Measurements from ENCODE around the gene MICOS13.

Gene MICOS13

DNA sequence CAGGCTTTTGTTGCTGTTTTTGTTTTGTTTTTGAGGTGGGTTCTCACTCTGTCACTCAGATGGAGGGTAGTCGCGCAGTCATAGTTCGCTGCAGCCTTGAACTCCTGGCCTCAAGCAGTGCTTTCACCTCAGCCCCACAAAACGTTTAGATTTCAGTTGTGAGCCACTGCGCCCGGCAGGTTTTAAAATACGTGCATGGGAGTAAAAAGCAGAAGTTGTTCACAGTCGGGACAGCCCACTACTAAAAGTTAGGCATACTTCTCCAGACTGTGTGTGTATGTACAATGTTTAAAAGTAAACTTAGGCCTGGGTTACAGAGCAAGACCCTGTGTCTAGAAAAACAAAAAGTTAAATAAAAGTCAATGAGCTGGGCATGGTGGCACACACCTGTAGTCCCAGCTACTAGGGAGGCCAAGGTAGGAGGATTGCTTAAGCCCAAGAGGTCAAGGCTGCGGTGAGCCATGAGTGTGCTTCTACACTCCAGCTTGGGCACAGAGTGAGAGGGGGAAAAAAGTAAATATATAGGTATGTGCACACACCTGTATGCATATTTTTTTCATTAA lies 51.3 kb downstream of the MICOS13 start:
- Histone ChIP-seq H3K9ac (no peak overlapping the region), H3K79me2 (ENCODE audit: insufficient read depth, low read depth) (peaks cover 95% of the 10 kb centered on the region), H3K36me3 (ENCODE audit: insufficient read depth) (peaks cover 17% of the 10 kb centered on the region; the same call in 1 of the 2 replicates), H2AFZ (ENCODE audit: low read depth) (no peak overlapping the region), H4K20me1 (ENCODE audit: insufficient read depth) (peaks cover 88% of the 10 kb centered on the region), H3K4me3 (IDR thresholded peaks at IDR 0.05; ENCODE audit: insufficient read depth, low read depth, low read length) (no peak overlapping the region), H3K4me1 (ENCODE audit: low read depth, poor library complexity, severe bottlenecking) (peaks cover 65% of the 10 kb centered on the region), H3K4me2 (peak overlapping the region; percentile 27; the same call in 1 of the 2 replicates), H3K27ac (peak overlapping the region; percentile 19; the same call in 1 of the 2 replicates), H3K27me3 (ENCODE audit: insufficient read depth, low read depth) (no peaks in the 10 kb centered on the region)
- TF ChIP-seq, protein P1, sequence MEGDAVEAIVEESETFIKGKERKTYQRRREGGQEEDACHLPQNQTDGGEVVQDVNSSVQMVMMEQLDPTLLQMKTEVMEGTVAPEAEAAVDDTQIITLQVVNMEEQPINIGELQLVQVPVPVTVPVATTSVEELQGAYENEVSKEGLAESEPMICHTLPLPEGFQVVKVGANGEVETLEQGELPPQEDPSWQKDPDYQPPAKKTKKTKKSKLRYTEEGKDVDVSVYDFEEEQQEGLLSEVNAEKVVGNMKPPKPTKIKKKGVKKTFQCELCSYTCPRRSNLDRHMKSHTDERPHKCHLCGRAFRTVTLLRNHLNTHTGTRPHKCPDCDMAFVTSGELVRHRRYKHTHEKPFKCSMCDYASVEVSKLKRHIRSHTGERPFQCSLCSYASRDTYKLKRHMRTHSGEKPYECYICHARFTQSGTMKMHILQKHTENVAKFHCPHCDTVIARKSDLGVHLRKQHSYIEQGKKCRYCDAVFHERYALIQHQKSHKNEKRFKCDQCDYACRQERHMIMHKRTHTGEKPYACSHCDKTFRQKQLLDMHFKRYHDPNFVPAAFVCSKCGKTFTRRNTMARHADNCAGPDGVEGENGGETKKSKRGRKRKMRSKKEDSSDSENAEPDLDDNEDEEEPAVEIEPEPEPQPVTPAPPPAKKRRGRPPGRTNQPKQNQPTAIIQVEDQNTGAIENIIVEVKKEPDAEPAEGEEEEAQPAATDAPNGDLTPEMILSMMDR (conservative IDR thresholded peaks at IDR 0.05; ENCODE audit: low read depth, low read length), result no peak

DNA sequence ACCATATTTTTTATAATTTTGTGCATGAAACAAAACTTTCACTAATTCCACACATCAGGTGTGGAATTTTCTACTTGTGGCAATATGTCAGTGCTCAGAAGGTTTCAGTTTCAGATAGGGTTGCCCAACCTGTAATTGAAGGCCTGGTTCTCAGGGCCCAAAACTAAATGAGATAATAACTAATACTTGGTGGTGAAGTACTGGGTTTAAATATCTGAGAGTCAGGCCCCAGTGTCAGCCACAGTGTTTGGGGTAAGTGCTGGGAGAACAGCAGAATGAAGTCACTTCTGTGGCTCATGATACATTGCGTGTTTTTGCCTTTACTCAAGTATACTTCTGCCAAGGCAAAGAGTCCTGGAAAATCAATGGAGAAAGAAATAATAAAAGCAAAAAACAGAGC lies 51.9 kb downstream of the MICOS13 start:
- Histone ChIP-seq H3K27ac (peak overlapping the region; percentile 19; the same call in 1 of the 2 replicates), H3K4me1 (ENCODE audit: low read depth, poor library complexity, severe bottlenecking) (peaks cover 65% of the 10 kb centered on the region), H3K9ac (no peak overlapping the region), H2AFZ (ENCODE audit: low read depth) (no peak overlapping the region), H3K27me3 (ENCODE audit: insufficient read depth, low read depth) (no peaks in the 10 kb centered on the region), H3K79me2 (ENCODE audit: insufficient read depth, low read depth) (peaks cover 95% of the 10 kb centered on the region), H4K20me1 (ENCODE audit: insufficient read depth) (peaks cover 86% of the 10 kb centered on the region), H3K36me3 (ENCODE audit: insufficient read depth) (peaks cover 17% of the 10 kb centered on the region; the same call in 1 of the 2 replicates), H3K4me3 (IDR thresholded peaks at IDR 0.05; ENCODE audit: insufficient read depth, low read depth, low read length) (no peak overlapping the region), H3K4me2 (peak overlapping the region; percentile 27; the same call in 1 of the 2 replicates)
- TF ChIP-seq, protein P1 (conservative IDR thresholded peaks at IDR 0.05; ENCODE audit: low read depth, low read length), result no peak

Measured in KMS-11 (cell line).